HepG2 (cell line): ENCODE measurements around the gene PCIF1. TPM values are rescaled to one million over a fixed set of nuclear protein-coding genes. Genes with fewer than 3 reads are reported as not detected.

ENCODE experiments used
- CEBPZ ChIP-seq: IDR thresholded peaks from 2 replicates; pipeline ENCODE4 v1.6.1; 2012; ENCODE audit warnings: low read length, improper control_type of control experiment
- CTCF ChIP-seq: sonication (generic); formaldehyde crosslinking; IDR thresholded peaks from 2 replicates; pipeline ENCODE4 v1.5.0; 2020; ENCODE audit warnings: mild to moderate bottlenecking, missing genetic modification reagents, moderate library complexity
- FIP1L1 ChIP-seq: fragments of 200-400 bp; formaldehyde crosslinking; IDR thresholded peaks from 2 replicates; pipeline ENCODE4 v1.6.1; 2018; ENCODE audit warnings: low read depth, mild to moderate bottlenecking, low read length, moderate library complexity, borderline replicate concordance; ENCODE audit not compliant: insufficient read depth
- FOSL1 ChIP-seq: sonication (generic); formaldehyde crosslinking; IDR thresholded peaks from 2 replicates; pipeline ENCODE4 v1.9.0; 2021; ENCODE audit warnings: missing genetic modification reagents, borderline replicate concordance
- GATA4 ChIP-seq: sonication (generic); IDR thresholded peaks from 2 replicates; pipeline ENCODE4 v1.6.1; 2016; ENCODE audit warnings: antibody characterized with exemption, low read depth, borderline replicate concordance
- GFI1 ChIP-seq: sonication (generic); formaldehyde crosslinking; IDR thresholded peaks from 2 replicates; pipeline ENCODE4 v1.5.0; 2020; ENCODE audit warnings: missing genetic modification reagents, mild to moderate bottlenecking, borderline replicate concordance
- GZF1 ChIP-seq: sonication (generic); formaldehyde crosslinking; IDR thresholded peaks from 2 replicates; pipeline ENCODE4 v1.5.1; 2020; ENCODE audit warnings: mild to moderate bottlenecking, missing genetic modification reagents
- IRF2 ChIP-seq: IDR thresholded peaks from 2 replicates; pipeline ENCODE4 v1.6.1; 2018; ENCODE audit warnings: missing genetic modification reagents, missing compliant biosample characterization
- IRF9 ChIP-seq: sonication (generic); formaldehyde crosslinking; IDR thresholded peaks from 2 replicates; pipeline ENCODE4 v1.8.0; 2022; ENCODE audit warnings: missing genetic modification reagents, mild to moderate bottlenecking, borderline replicate concordance
- LCORL ChIP-seq, 2 experiments: fragments of 450-650 bp in 1 of 2; sonication (generic) in 1 of 2; formaldehyde crosslinking in 1 of 2; IDR thresholded peaks; 2 replicates each; pipeline versions ENCODE4 v1.5.0 to v1.6.1; 2017 to 2020; ENCODE audit warnings: antibody characterized with exemption in 1 of 2, missing genetic modification reagents in 1 of 2
- MAFF ChIP-seq: IDR thresholded peaks from 2 replicates; pipeline ENCODE4 v1.6.1; 2011; ENCODE audit warnings: low read depth, low read length, improper control_type of control experiment
- MAFK ChIP-seq, 2 experiments: IDR thresholded peaks in 1 of 2; conservative IDR thresholded peaks in 1 of 2; 2 replicates each; pipeline ENCODE4 v1.6.1; 2011; ENCODE audit warnings: improper control_type of control experiment in 2 of 2, low read length in 2 of 2
- SP140L ChIP-seq: sonication (generic); formaldehyde crosslinking; IDR thresholded peaks from 2 replicates; pipeline ENCODE4 v1.4.0; 2020; ENCODE audit warnings: missing genetic modification reagents, borderline replicate concordance
- ZBTB7A ChIP-seq: sonication (generic); formaldehyde crosslinking; IDR thresholded peaks from 2 replicates; pipeline ENCODE4 v1.8.0; 2022; ENCODE audit warnings: mild to moderate bottlenecking, missing genetic modification reagents
- ZNF17 ChIP-seq: sonication (generic); formaldehyde crosslinking; IDR thresholded peaks from 2 replicates; pipeline ENCODE4 v1.5.0; 2020; ENCODE audit warnings: mild to moderate bottlenecking, missing genetic modification reagents
- ZNF607 ChIP-seq: sonication (generic); formaldehyde crosslinking; IDR thresholded peaks from 2 replicates; pipeline ENCODE4 v1.5.1; 2020; ENCODE audit warnings: missing genetic modification reagents, mild to moderate bottlenecking, borderline replicate concordance
- polyA plus RNA-seq, 8 experiments: library from polyadenylated mRNA; depleted of rRNA in 3 of 8; stranded (reverse) in 7 of 8; unstranded in 1 of 8; fragments of >200 nt; fragmentation: Illumina TruSeq in 4 of 8; extraction: Trizol in 4 of 8; gene quantifications; 2 replicates each; pipeline versions ENCODE4 v1.2.1 to v1.2.3, GENCODE V29; 2011 to 2016; ENCODE audit warnings: low read depth in 4 of 8, missing spikeins in 1 of 8, mixed read lengths in 1 of 8; ENCODE audit not compliant: insufficient read depth in 1 of 8
- total RNA-seq, 5 experiments: library from RNA; depleted of rRNA; stranded (reverse); fragments of >200 nt; fragmentation: Illumina TruSeq; extraction: Trizol; gene quantifications; 2 replicates each; pipeline ENCODE4 v1.2.3, GENCODE V29; 2016; ENCODE audit warnings: low read depth in 1 of 5
- TF ChIP-seq, protein P1 (sequence below): IDR thresholded peaks from 2 replicates; pipeline ENCODE4 v1.6.1; 2012; ENCODE audit warnings: low read depth, low read length, improper control_type of control experiment

Gene PCIF1
- total and polyA plus RNA-seq, 2 of the 13 experiments (the other 11 are each of a cell fraction or from before 2014, with no cell fraction given) = 20.9 to 24.4 TPM

DNA sequence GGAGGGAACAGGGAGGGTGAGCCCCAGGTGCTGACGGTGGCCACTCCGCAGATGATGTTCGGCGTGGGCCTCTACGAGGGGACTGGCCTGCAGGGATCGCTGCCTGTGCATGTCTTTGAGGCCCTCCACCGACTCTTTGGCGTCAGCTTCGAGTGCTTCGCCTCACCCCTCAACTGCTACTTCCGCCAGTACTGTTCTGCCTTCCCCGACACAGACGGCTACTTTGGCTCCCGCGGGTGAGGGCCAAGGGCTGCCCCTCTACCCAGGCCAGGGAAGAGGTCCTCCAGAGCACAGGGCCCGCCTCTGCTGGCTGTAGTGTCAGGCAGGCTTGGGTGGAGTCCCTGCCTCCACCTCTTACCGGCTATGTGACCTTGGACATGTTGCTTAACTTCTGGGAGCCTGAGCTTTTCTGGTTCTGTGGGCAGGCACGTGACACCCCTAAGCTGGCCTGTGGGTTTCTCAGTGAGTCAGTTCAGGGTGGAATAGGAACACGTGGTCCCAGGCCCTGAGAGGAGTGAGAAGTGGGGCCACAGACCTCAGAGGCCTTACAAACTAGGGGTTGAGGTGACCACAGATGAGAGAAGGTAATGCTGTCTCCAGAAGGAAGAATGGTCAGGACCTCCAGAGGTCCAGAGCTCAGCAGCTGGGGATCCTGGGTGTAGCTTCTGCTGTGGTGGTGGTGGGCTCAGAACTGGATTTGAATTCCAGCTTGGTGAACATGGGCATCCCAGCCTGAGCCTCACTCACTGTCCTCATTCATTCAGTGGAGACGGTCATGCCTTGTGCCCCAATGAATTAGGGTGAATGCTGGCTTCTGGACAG lies 11.9 kb downstream of the PCIF1 start (continued):
- TF ChIP-seq SP140L (no peak), CTCF (CRISPR knock-in tag) (peak; percentile 46), GATA4 (no peak), ZNF607 (CRISPR knock-in tag) (0 out of 2 replicates have a peak, but pooled peaks have one; percentile 59), FOSL1 (CRISPR knock-in tag) (peak; percentile 22; the same call in 1 of the 2 replicates), IRF2 (CRISPR knock-in tag) (peak; percentile 94), ZBTB7A (CRISPR knock-in tag) (peak; percentile 51; the same call in 1 of the 2 replicates), GFI1 (CRISPR knock-in tag) (peak; percentile 53; the same call in 1 of the 2 replicates), LCORL (IDR thresholded peaks at IDR 0.05) (no peak), LCORL (CRISPR knock-in tag; IDR thresholded peaks at IDR 0.05) (peak; percentile 92; the same call in 1 of the 2 replicates), FIP1L1 (no peak), MAFF (0 out of 2 replicates have a peak, but pooled peaks have one; percentile 1), CEBPZ (no peak), IRF9 (CRISPR knock-in tag) (peak; percentile 71; the same call in 1 of the 2 replicates), GZF1 (CRISPR knock-in tag) (no peak), MAFK (conservative IDR thresholded peaks at IDR 0.05 in 1 of 2, IDR thresholded peaks at IDR 0.05 in 1 of 2; ENCODE audit: low read length in 2 of 2) (no peak), ZNF17 (CRISPR knock-in tag) (no peak)
- TF ChIP-seq, protein P1, sequence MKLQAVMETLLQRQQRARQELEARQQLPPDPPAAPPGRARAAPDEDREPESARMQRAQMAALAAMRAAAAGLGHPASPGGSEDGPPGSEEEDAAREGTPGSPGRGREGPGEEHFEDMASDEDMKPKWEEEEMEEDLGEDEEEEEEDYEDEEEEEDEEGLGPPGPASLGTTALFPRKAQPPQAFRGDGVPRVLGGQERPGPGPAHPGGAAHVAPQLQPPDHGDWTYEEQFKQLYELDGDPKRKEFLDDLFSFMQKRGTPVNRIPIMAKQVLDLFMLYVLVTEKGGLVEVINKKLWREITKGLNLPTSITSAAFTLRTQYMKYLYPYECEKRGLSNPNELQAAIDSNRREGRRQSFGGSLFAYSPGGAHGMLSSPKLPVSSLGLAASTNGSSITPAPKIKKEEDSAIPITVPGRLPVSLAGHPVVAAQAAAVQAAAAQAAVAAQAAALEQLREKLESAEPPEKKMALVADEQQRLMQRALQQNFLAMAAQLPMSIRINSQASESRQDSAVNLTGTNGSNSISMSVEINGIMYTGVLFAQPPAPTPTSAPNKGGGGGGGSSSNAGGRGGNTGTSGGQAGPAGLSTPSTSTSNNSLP = no peak
